Measurements from ENCODE around the gene KRTAP4-8.

GRCh38 chr17:41126412-41126811 lies 28.5 kb upstream of the KRTAP4-8 start:
- no peak for TF ChIP-seq CTCF (conservative IDR thresholded peaks at IDR 0.05; ENCODE audit: low read length)
- no peak for TF ChIP-seq EZH2phosphoT487 (IDR thresholded peaks at IDR 0.05; ENCODE audit: borderline replicate concordance, low read depth, low read length)

Data from OCI-LY7 (cell line).